ENCODE measurements around the gene MLF2.

Gene MLF2, protein sequence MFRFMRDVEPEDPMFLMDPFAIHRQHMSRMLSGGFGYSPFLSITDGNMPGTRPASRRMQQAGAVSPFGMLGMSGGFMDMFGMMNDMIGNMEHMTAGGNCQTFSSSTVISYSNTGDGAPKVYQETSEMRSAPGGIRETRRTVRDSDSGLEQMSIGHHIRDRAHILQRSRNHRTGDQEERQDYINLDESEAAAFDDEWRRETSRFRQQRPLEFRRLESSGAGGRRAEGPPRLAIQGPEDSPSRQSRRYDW

DNA sequence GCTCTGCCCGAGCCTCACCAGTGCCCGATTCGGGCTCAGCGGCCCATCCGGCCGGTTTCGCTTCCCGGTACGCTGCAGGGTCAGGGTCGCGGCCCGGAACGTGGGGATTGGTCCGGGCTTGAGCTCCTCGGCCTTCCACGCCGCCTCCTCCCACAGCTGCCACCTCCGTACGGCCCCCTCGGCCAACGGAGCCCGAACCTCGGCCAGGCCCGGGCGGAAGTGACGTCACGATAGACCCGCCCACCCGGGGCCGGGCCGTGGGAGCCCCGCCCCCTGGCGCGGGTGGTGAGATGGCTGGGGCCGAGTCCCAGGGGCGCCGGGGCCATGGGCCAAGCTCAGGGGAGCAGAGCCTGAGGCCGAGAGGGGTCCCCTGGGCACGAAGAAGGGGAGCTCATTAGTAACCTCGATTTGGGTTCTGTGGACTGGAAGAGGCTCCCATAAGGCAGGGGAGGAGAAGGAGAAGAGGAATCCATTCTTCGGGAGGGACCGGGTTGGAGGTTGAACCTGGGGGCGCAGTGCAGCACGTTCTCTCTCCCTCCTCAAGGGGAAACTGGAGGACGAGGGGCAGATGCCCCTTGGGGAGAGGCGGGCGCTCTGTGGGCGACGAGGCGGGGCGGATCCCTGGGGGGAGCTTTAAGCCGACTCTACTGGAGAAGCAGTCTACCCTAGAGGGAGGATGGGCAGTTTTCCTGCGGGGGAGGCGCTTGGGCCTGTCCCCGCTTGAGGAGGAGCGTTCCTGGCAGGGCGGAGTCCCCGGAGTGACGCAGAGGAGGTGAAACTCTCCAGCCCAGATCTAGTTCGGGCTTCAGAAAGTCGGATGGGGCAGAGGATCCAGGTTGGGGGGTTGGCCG is at the start of gene MLF2:
TSS of gene MLF2 (minus strand) at position 221 of the 851 bp plus-strand sequence. CDS start 807 bp downstream, outside the sequence.
- peak; percentile 98 for DNase-seq

DNA sequence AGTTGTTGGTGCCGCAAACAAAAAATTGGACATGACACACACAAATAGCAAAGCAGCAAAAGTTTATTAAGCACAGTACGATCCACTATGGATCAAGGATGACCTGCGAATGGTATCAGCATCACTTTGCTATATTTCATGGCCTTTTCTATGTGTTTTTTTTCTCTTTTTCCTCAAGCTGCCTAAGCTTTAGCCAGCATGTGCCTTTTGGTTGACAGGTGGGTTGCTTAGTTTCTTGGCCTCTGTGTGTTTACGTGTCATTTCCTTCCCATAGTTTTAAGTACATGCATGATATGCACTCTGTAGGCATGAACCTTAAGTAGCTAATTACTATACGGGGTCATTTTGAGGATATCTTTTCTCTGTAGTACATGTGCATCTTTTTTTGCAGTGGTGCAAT is 46.2 kb upstream of the MLF2 start:
- DNase-seq: no peak

DNA sequence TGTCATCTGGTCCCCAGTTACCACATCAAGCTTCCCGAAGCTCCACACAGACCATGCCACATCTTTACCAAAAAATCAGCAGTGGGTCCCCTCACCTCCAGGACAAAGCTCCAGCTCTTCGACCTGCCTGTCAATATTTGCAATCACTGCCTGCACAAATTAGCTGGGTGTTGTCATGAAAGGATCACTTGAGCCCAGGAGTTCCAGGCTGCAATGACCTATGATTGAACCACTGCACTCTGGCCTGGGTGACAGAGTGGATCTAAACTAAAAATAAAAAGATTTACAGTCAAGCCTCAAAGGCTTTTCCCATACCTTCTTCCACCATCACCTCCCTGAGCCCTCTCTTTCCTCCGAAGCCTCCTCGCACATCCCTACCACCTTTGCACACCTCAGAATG is 43.6 kb upstream of the MLF2 start:
- no peak for DNase-seq

DNA sequence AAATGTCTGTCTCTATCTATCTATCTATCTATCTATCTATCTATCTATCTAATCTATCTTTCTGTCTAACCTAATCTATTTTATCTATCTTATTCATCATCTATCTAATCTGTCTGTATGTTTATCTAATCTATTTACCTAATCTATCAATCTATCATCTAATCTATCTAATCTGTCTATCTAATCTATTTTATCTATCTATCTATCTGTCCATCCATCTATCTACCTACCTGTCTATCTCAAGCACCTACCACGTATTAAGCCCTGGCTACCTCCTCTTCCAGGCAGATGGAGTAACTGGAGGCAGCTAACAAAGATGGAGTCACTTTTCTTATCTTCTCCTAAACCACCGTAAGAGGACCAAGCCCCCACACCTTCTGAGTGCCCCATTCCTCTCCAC is 42.1 kb upstream of the MLF2 start:
- DNase-seq: no peak

DNA sequence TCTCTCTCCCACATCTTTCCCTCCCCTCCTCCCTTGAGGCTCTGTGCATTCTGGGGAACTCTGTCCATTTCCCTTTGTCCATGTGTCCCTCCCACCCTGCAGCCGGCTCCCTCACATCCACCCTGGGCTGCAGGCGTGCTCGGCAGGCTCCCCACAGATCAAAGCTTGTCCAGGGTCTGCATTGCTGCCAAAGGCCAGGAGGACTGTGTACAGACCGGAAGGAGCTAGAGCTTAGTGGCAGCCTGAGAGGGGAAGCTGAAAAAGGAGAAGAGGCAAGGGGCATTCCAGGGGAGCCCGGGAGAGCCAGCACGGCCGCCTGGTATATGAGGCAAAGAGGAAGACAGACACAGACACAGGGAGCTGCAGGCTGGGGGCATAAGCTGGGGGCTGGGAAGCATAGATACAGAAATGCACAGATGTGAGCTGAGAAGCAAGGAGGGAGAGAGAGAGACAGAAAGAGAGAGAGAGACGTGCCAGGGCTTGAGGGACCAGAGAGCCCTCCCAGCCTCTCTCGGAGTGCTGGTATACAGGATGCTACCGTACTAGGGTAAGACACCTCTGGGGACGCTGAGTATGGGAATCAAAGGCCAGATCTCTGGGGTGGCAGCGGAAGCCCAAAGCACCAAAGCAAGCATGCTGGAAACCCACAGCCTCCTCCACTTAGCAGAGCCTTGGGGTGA is 39.7 kb upstream of the MLF2 start:
- peak; percentile 75 for DNase-seq

DNA sequence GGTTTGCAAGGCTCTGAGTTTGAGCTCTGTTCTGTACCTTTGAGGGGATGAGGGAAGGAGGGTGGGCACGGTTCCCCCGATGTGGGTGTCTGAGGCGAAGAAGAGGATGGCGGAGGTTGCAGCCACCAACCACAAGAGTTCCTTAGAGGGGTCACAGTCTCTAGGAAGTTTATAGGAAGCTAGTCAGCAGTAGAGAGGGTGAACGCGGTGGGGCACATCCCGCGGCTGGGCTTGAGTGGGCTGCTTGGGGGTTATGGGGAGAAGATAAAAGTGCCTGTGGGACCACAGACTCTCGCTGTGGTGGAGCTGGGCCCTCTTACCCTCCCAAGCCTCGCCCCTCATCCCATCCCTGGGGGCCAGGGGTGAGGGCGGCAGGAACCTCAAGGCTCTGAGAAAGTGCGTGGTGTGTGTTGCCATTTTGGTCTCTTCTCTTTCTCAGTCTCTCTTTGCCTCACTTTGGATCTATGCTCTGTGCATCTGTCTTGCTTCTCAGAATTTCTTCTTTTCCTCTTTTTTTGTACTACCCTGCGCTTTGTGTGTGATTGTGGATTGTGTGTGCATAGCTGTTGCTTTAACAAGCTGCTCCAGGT is 39.1 kb upstream of the MLF2 start:
- DNase-seq: peak; percentile 39

DNA sequence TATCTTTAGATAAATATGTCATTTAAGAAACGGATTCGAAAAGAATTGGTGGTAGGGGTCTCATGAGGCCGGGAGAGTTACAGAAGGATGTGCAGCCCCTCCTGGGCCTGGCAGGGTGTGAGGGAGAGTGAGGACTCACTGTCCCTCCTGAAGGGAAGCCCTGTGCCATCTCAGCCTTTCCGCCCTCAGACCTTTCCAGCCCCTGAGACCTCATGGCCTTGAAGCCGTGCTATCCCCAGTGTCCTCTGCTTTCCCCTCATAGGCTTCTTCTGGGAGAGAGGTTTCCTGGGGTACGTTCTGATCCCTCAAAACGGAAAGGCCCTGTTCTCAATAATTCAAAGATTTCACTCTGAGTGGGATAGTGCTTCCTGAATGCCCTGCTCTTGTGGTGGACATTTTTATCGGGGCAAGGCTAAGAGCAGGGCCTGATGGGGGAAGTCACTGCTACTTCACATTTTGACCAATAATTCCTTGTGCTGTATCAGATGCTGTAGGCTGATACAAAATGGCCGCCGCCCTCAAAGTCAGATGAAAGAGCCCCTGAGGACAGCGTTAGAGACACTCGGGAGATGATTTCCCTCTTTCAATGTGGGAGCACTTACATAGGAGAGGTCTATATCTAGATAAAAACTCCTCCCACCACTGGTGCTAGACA is 37.7 kb upstream of the MLF2 start:
- DNase-seq: peak; percentile 63

DNA sequence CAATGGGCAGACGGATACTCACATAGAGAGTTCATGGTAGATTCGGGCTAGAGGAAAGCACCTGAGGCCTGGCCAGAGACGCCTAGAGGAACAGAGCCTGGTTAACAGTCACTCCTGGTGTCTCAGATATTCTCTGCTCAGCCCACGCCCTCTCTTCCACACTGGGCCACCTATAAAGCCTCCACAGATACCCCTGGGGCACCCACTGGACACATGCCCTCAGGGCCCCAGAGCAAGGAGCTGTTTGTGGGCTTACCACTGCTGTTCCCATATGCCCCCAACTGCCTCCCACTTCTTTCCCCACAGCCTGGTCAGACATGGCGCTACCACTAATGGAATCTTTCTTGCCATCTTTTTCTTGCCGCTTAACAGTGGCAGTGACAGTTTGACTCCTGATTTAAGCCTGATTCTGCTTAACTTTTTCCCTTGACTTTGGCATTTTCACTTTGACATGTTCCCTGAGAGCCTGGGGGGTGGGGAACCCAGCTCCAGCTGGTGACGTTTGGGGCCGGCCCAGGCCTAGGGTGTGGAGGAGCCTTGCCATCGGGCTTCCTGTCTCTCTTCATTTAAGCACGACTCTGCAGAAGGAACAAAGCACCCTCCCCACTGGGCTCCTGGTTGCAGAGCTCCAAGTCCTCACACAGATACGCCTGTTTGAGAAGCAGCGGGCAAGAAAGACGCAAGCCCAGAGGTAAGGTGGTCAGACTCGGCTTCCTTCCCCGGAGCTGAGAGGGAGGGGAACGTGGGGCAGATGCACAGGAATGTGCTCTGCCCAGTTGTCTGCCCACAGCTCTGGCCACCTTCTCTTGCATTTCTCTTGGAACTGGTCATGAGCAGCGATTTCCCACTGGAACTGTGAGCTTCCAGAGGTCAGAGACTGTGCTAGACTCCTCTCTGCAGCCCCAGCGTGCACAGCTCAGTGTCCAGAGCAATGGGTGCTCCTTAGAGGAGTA is 36.3 kb upstream of the MLF2 start, which contains the start of gene CD4:
TSS of gene CD4 (plus strand) at position 557 of the 953 bp plus-strand sequence. CDS start 10,611 bp downstream, outside the sequence.
- peak; percentile 87 for DNase-seq

DNA sequence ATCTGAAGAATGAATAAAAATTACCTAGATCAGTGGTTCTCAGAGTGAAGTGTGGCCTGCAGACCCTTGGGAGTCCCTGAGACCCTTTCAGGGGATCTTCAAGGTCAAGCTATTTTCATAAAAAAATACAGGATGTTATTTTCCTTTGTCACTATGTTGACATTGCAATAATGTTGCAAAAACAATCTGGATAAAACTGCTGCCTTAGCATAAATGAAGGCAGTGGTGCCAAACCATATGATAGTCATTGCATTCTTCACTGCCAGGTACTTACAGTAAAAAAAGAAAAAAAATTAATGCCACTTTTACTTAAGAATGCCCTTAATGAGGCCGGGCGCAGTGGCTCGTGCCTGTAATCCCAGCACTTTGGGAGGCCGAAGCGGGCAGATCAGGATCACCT is 34.4 kb upstream of the MLF2 start:
- DNase-seq: no peak

DNA sequence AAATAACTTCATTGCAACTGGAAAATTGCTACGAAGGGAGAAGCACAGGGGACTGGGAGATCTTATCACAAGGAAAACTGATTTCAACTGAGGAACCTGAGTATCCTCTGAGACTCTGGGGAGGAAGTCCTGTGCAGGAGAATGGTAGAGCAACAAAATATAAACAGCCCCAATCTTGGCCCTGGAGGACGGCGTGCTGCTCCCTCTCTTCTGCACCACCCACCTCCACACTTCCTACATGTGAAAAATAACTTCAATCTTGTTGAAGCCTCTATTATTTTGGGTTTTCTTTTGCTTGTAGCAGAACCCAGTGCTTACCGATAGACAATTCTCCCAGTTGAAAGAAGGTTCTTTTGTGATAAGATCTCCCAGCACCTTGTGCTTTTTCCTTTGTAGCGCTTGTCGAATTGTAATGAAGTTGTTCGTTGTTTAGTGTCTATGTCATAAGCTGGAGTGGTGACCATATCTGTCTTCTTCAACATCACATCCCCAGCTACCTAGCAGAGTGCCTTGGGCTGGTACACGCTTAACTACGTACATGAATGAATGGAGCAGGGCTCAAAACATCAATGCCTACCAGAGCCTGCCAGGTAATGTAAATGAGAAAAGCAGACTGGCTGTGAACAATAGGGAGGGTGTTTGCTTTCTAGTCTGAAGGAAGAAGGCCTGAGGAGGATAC is 33.6 kb upstream of the MLF2 start:
- DNase-seq: peak; percentile 37

DNA sequence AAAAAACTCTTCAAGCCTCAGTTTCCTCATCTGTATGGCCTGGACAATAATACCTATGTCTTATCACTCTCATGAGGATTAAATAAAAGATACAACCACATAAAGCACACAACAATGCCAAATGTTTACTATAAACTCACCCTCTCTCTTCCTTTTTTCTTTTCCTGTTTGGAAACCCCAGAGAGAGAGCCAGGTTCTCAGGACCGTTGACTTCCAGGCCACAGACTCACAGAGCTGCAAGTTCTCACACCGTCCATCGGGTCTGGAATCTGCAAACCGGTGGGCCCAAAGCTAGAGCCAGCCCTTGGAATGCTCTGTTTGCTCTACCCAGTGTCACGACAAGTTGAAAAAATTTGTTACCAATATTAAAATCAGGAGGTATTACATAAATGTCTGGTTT is 31.8 kb upstream of the MLF2 start:
- DNase-seq: no peak

DNA sequence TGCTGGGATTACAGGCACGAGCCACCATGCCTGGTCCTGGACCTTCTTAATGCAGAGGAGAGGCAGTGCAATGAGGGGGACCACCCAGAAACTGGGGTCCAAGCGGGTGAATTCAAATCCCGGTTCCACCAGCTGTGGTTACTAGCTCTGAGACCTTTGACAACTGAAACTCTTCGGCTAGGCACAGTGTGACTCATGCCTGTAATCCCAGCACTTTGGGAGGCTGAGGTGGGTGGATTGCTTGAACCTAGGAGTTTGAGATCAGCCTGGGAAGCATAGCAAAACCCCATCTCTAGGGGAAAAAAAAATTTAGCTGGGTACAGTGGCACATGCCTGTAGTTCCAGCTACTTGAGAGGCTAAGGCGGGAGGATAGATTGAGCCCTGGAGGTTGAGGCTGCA is 31.4 kb upstream of the MLF2 start:
- no peak for DNase-seq

DNA sequence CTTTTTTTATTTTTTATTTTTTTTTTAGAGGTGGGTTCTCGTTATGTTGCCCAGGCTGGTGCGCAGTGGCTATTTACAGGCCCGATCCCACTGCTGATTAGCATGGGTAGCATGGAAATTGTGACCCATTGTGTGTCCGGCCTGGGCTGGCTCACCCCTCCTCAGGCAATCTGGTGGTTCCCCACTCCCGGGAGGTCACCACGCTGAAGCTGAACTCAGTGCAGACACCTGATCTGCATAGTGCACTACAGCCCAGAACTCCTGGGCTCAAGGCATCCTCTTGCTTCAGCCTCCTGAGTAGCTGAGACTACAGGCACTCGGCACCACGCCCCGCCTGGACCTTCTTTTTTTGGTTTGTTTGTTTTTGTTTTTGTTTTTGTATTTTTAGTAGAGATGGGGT is 30.9 kb upstream of the MLF2 start:
- DNase-seq: no peak

DNA sequence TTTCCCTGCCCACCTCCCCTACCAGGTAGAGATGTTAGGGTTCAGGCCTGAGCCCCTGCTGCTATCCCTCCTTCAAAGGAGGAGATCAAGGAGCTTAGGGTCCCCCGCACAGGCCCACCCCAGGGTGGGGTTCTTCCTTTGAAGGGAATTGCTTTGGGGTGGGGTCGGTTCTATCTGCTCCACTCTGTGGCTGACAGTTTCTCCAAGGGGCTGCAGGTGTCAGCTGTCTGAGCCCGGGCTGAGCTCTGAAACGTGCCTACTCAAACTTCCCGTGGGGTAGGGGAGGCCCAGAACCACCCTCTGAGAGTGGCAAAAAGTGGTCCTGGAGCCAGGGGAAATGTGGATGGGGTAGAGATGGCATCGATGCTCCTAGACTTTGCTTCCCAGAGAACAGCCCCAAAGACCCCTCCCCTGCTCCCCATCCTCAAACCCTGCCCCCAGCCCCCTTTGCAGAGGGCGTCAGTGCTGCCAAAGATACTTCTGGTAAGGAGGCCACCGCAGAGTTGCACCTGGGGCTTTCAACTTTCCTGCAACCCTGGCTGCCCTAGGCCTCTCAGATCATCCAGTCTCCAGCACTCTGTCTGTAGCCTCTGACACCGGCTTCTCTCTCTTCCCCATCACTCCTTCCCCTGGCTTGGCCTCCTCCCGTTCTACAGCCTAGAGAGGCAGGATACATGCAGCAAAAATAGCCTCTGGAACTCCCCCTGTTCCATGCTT is 30.1 kb upstream of the MLF2 start:
- no peak for DNase-seq

DNA sequence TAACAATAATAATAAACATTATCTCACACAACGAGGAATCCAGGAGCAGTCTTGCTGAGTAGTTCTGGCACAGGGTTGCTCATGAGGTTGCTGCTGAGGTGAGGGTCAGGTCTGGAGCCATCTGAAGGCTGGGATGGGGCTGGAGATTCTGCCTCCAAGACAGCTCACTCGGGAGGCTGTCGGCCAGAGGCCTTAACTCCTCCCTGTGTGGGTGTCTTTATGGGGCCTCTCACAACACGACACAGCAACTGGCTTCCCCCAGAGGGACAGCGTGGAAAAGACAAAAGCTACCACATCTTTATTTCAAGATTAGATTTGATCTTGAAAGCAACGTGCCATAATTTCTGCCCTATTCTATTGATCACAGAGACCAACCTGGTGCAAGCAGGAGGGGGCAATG is 29.2 kb upstream of the MLF2 start:
- no peak for DNase-seq

DNA sequence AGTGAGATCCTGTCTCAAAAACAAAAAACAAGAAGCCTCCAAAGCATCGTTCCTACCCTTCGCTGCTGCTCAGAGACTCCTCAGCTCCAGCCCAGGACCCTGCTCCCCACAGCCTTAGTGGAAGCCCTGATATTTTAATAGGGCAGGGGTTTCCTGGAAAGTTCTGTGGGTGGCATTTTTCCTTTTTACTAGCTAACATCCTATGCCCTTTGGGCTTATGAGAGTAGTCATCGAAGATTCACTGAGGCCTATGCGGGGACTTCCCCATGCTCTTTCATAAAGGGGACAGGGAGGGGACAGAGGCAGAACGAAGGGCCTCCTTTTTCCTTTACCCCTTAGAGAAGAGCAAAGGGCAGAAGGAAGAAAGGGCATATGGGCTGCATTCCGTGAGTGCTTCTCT is 27.6 kb upstream of the MLF2 start:
- DNase-seq: no peak

DNA sequence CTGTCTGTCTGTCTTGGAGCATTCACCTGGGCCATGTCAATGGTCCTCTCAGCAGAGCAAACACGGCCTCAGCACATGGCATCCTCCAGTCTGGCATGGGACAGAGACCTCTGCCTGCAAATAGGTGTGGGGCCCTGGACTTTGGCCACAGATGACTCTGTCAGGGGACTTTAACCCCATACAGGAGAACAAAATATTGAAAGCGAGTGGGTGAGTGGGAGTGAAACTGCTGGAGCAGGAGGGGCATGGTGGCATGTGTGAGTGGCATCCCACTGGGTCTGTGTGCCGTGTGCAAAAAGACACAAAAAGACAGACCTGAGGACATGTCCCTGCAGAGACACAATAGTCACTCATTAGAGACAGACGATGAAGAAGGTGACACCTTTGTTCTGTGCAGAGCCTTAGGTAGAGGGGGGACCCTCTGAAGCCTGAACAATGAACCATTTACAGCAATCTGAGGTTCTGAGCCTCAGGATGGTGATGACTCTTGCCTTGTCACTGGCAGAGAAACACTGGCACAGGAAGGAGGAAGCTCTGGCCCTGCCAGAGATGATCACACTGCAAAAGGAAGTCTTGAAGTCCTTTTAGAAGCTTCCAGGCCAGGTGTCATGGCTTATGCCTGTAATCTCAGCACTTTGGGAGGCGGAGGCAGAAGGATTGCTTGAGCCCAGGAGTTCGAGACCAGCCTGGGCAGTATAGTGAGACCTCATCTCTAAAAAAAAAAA is 26.9 kb upstream of the MLF2 start:
- DNase-seq: peak; percentile 37

DNA sequence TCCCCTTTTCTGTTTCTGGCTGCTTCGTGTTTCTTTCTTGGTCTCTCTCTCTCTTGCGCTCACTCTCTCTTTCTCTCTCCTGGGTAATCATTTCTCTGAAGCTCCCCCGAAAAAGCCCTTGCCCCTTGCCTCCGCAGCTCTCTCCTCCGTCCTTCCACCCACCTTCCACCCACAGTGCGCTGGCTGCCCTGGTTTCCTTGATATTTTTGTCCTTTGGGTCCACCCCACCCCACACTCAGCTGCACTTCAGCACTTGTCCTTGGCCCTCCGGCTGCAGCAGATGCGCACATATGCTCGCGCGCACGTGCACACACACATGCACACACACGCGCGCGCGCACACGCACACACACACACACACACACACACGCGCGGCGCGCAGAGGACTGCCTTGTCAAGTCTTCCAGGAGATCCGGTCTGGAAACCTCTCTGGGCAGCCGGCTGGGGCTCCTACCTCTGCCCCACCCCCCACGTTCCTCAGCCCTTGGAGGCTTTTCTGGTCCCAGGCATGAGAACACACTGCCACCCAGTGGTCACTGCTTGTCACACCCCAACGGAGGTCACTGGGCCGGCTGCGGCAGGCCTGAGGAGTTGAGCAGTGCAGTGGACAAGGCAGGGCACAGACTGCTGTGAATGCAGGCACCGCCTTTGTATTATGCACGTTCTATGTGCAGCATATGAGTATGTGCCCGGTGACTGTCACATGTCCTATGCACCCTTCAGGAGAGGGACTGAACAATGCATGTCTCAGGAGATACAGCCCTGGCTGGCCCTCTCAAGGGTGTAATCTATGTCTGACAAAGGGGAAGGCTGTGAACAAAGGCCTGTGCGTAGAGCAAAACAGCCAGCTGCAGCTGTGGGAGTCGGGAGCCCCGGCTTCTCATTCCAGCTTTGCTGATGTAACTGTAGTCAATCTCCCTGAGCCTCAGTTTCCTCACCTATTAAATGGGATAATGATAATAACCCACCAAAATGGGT is 25.9 kb upstream of the MLF2 start:
- DNase-seq: peak; percentile 93

All from CD4-positive, alpha-beta T cell treated with Interleukin-6 for 4 hours (primary cell).